ENCODE data around the gene PAN2.

Gene PAN2

GRCh38 chr12:56358836-56359532, 25.2 kb upstream of the PAN2 start:
- H2BK120ac ChIP-seq (ENCODE audit: low read depth, low read length): no peak overlapping the region
- H3K9ac ChIP-seq (ENCODE audit: low read length): peak overlapping the region; percentile 98
- H4K91ac ChIP-seq (ENCODE audit: low read length): no peak overlapping the region
- H2AFZ ChIP-seq (ENCODE audit: low read depth, low read length): no peak overlapping the region
- 20% methylated on average over 1 of the region's 1 CpG for WGBS
- H3K14ac ChIP-seq (ENCODE audit: low read length in 2 of 2): no peak overlapping the region
- H3K4me3 ChIP-seq (ENCODE audit: insufficient read depth in 1 of 2, low read depth in 1 of 2, low read length in 2 of 2): peak overlapping the region; percentile 43 to 96
- no peak overlapping the region for H2BK15ac ChIP-seq (ENCODE audit: low read depth, poor library complexity, severe bottlenecking)
- no peaks in the 10 kb centered on the region for H3K9me3 ChIP-seq (ENCODE audit: control insufficient read depth, low read length)
- H2BK12ac ChIP-seq (ENCODE audit: low read length in 2 of 2): no peak overlapping the region
- H2AK5ac ChIP-seq (ENCODE audit: low read length, severe bottlenecking): no peak overlapping the region
- no peak overlapping the region for H2BK5ac ChIP-seq (ENCODE audit: low read depth, low read length, poor library complexity, severe bottlenecking)
- H3K36me3 ChIP-seq (ENCODE audit: control insufficient read depth in 1 of 2, insufficient read depth in 2 of 2, low read depth in 1 of 2, low read length in 2 of 2): peaks cover 24 to 34% of the 10 kb centered on the region in 2 experiments
- peaks cover 22% of the 10 kb centered on the region for H3K79me1 ChIP-seq (replicated peaks; ENCODE audit: low read length, poor library complexity, severe bottlenecking)
- H4K8ac ChIP-seq (ENCODE audit: low read length): no peak overlapping the region
- H3K27me3 ChIP-seq (ENCODE audit: control insufficient read depth in 1 of 2, insufficient read depth in 1 of 2, low read length in 2 of 2): no peaks in the 10 kb centered on the region
- no peak overlapping the region for H3K18ac ChIP-seq (ENCODE audit: low read depth in 1 of 2, low read length in 2 of 2)
- peak overlapping the region; percentile 67 for H3K4me2 ChIP-seq (ENCODE audit: low read length, poor library complexity, severe bottlenecking)
- H3K4ac ChIP-seq (ENCODE audit: low read depth in 1 of 2, low read length in 2 of 2): no peak overlapping the region
- DNase-seq: peak; percentile 93
- H3K27ac ChIP-seq (ENCODE audit: low read length, poor library complexity, severe bottlenecking): peak overlapping the region; percentile 86
- peaks cover 2% of the 10 kb centered on the region for H3K4me1 ChIP-seq (ENCODE audit: control insufficient read depth, insufficient read depth, low read depth, low read length)
- peak overlapping the region in 1 of 2 experiments; percentile 48 for H3K23ac ChIP-seq (ENCODE audit: low read length in 2 of 2)

GRCh38 chr12:56351325-56351724, 17.5 kb upstream of the PAN2 start:
- H4K91ac ChIP-seq (ENCODE audit: low read length): no peak overlapping the region
- no peaks in the 10 kb centered on the region for H3K9me3 ChIP-seq (ENCODE audit: control insufficient read depth, low read length)
- 100% methylated on average over 2 of the region's 2 CpGs for WGBS

GRCh38 chr12:56350662-56351061, 16.9 kb upstream of the PAN2 start:
- H3K23ac ChIP-seq (ENCODE audit: low read length in 2 of 2): no peak overlapping the region
- H2BK15ac ChIP-seq (ENCODE audit: low read depth, poor library complexity, severe bottlenecking): no peak overlapping the region
- no peak overlapping the region for H3K4me2 ChIP-seq (ENCODE audit: low read length, poor library complexity, severe bottlenecking)
- 89% methylated on average over 1 of the region's 2 CpGs for WGBS
- no peak overlapping the region for H2AK5ac ChIP-seq (ENCODE audit: low read length, severe bottlenecking)
- no peak overlapping the region for H3K27ac ChIP-seq (ENCODE audit: low read length, poor library complexity, severe bottlenecking)
- no peak overlapping the region for H2BK120ac ChIP-seq (ENCODE audit: low read depth, low read length)
- no peak overlapping the region for H3K14ac ChIP-seq (ENCODE audit: low read length in 2 of 2)
- DNase-seq: no peak
- H3K9ac ChIP-seq (ENCODE audit: low read length): no peak overlapping the region
- H4K8ac ChIP-seq (ENCODE audit: low read length): no peak overlapping the region
- no peaks in the 10 kb centered on the region for H3K9me3 ChIP-seq (ENCODE audit: control insufficient read depth, low read length)
- H3K4ac ChIP-seq (ENCODE audit: low read depth in 1 of 2, low read length in 2 of 2): no peak overlapping the region
- peaks cover 76 to 96% of the 10 kb centered on the region in 2 experiments for H3K36me3 ChIP-seq (ENCODE audit: control insufficient read depth in 1 of 2, insufficient read depth in 2 of 2, low read depth in 1 of 2, low read length in 2 of 2)
- no peak overlapping the region for H4K91ac ChIP-seq (ENCODE audit: low read length)
- no peak overlapping the region for H3K4me3 ChIP-seq (ENCODE audit: insufficient read depth in 1 of 2, low read depth in 1 of 2, low read length in 2 of 2)
- H3K4me1 ChIP-seq (ENCODE audit: control insufficient read depth, insufficient read depth, low read depth, low read length): no peaks in the 10 kb centered on the region
- no peak overlapping the region for H2BK12ac ChIP-seq (ENCODE audit: low read length in 2 of 2)
- no peak overlapping the region for H2AFZ ChIP-seq (ENCODE audit: low read depth, low read length)
- H3K18ac ChIP-seq (ENCODE audit: low read depth in 1 of 2, low read length in 2 of 2): no peak overlapping the region
- no peaks in the 10 kb centered on the region for H3K27me3 ChIP-seq (ENCODE audit: control insufficient read depth in 1 of 2, insufficient read depth in 1 of 2, low read length in 2 of 2)
- no peak overlapping the region for H2BK5ac ChIP-seq (ENCODE audit: low read depth, low read length, poor library complexity, severe bottlenecking)
- peaks cover 31% of the 10 kb centered on the region for H3K79me1 ChIP-seq (replicated peaks; ENCODE audit: low read length, poor library complexity, severe bottlenecking)

More at GRCh38 chr12:56351325-56351724, 17.5 kb upstream of the PAN2 start:
- DNase-seq: no peak
- Histone ChIP-seq H3K4me1 (ENCODE audit: control insufficient read depth, insufficient read depth, low read depth, low read length) (no peaks in the 10 kb centered on the region), H2AK5ac (ENCODE audit: low read length, severe bottlenecking) (no peak overlapping the region), H4K8ac (ENCODE audit: low read length) (no peak overlapping the region), H2BK12ac (ENCODE audit: low read length in 2 of 2) (no peak overlapping the region), H3K4me3 (ENCODE audit: insufficient read depth in 1 of 2, low read depth in 1 of 2, low read length in 2 of 2) (no peak overlapping the region), H3K27ac (ENCODE audit: low read length, poor library complexity, severe bottlenecking) (no peak overlapping the region), H3K14ac (ENCODE audit: low read length in 2 of 2) (no peak overlapping the region), H2BK5ac (ENCODE audit: low read depth, low read length, poor library complexity, severe bottlenecking) (no peak overlapping the region), H2AFZ (ENCODE audit: low read depth, low read length) (no peak overlapping the region), H3K79me1 (replicated peaks; ENCODE audit: low read length, poor library complexity, severe bottlenecking) (peaks cover 38% of the 10 kb centered on the region), H3K23ac (ENCODE audit: low read length in 2 of 2) (no peak overlapping the region), H3K9ac (ENCODE audit: low read length) (no peak overlapping the region), H2BK15ac (ENCODE audit: low read depth, poor library complexity, severe bottlenecking) (no peak overlapping the region), H3K36me3 (ENCODE audit: control insufficient read depth in 1 of 2, insufficient read depth in 2 of 2, low read depth in 1 of 2, low read length in 2 of 2) (peaks cover 77 to 96% of the 10 kb centered on the region in 2 experiments), H3K4ac (ENCODE audit: low read depth in 1 of 2, low read length in 2 of 2) (no peak overlapping the region), H2BK120ac (ENCODE audit: low read depth, low read length) (no peak overlapping the region), H3K18ac (ENCODE audit: low read depth in 1 of 2, low read length in 2 of 2) (no peak overlapping the region), H3K27me3 (ENCODE audit: control insufficient read depth in 1 of 2, insufficient read depth in 1 of 2, low read length in 2 of 2) (no peaks in the 10 kb centered on the region), H3K4me2 (ENCODE audit: low read length, poor library complexity, severe bottlenecking) (no peak overlapping the region)

- no peak overlapping the region for H2AK5ac ChIP-seq (ENCODE audit: low read length, severe bottlenecking)
- no peak overlapping the region for H3K18ac ChIP-seq (ENCODE audit: low read depth in 1 of 2, low read length in 2 of 2)
- no peak overlapping the region for H2AFZ ChIP-seq (ENCODE audit: low read depth, low read length)
- H3K23ac ChIP-seq (ENCODE audit: low read length in 2 of 2): no peak overlapping the region
- no peak overlapping the region for H4K91ac ChIP-seq (ENCODE audit: low read length)
- no peak overlapping the region for H2BK12ac ChIP-seq (ENCODE audit: low read length in 2 of 2)
- peaks cover 18% of the 10 kb centered on the region for H3K79me1 ChIP-seq (replicated peaks; ENCODE audit: low read length, poor library complexity, severe bottlenecking)
- no peak overlapping the region for H3K4me3 ChIP-seq (ENCODE audit: insufficient read depth in 1 of 2, low read depth in 1 of 2, low read length in 2 of 2)
- no peak overlapping the region for H3K9ac ChIP-seq (ENCODE audit: low read length)
- no peaks in the 10 kb centered on the region for H3K4me1 ChIP-seq (ENCODE audit: control insufficient read depth, insufficient read depth, low read depth, low read length)
- H3K4ac ChIP-seq (ENCODE audit: low read depth in 1 of 2, low read length in 2 of 2): no peak overlapping the region
- H3K27ac ChIP-seq (ENCODE audit: low read length, poor library complexity, severe bottlenecking): no peak overlapping the region
- H2BK120ac ChIP-seq (ENCODE audit: low read depth, low read length): no peak overlapping the region
- H3K9me3 ChIP-seq (ENCODE audit: control insufficient read depth, low read length): no peaks in the 10 kb centered on the region
- no peak overlapping the region for H2BK15ac ChIP-seq (ENCODE audit: low read depth, poor library complexity, severe bottlenecking)
- H3K36me3 ChIP-seq (ENCODE audit: control insufficient read depth in 1 of 2, insufficient read depth in 2 of 2, low read depth in 1 of 2, low read length in 2 of 2): peaks cover 73 to 91% of the 10 kb centered on the region in 2 experiments
- WGBS: 81% methylated on average over 3 of the region's 5 CpGs
- H2BK5ac ChIP-seq (ENCODE audit: low read depth, low read length, poor library complexity, severe bottlenecking): no peak overlapping the region
- H3K27me3 ChIP-seq (ENCODE audit: control insufficient read depth in 1 of 2, insufficient read depth in 1 of 2, low read length in 2 of 2): no peaks in the 10 kb centered on the region
- H3K4me2 ChIP-seq (ENCODE audit: low read length, poor library complexity, severe bottlenecking): no peak overlapping the region
- H3K14ac ChIP-seq (ENCODE audit: low read length in 2 of 2): no peak overlapping the region
- no peak overlapping the region for H4K8ac ChIP-seq (ENCODE audit: low read length)
- DNase-seq: no peak
Observed at GRCh38 chr12:56348776-56349175, 15.0 kb upstream of the PAN2 start.
